Skeletal muscle satellite cell (primary cell): ENCODE measurements around the gene PACRGL. TPM values are rescaled to one million over a fixed set of nuclear protein-coding genes. Genes with fewer than 3 reads are reported as not detected.

Experiments used
- H3K27me3 ChIP-seq: 2 replicates; pipeline ENCODE4 v1.7.0; 2013; ENCODE audit warnings: low read length; ENCODE audit not compliant: control insufficient read depth, insufficient read depth
- H3K36me3 ChIP-seq: 2 replicates; pipeline ENCODE4 v1.7.0; 2013; ENCODE audit warnings: mild to moderate bottlenecking, control low read depth, low read length; ENCODE audit not compliant: insufficient read depth
- H3K4me1 ChIP-seq: 2 replicates; pipeline ENCODE4 v1.7.0; 2013; ENCODE audit warnings: low read length; ENCODE audit not compliant: control insufficient read depth, insufficient read depth
- H3K4me2 ChIP-seq: 2 replicates; pipeline ENCODE4 v1.7.0; 2013; ENCODE audit warnings: mild to moderate bottlenecking, low read length
- H3K4me3 ChIP-seq: 2 replicates; pipeline ENCODE4 v1.7.0; 2013; ENCODE audit warnings: low read length
- H3K9ac ChIP-seq: 2 replicates; pipeline ENCODE4 v1.7.0; 2013; ENCODE audit warnings: mild to moderate bottlenecking, low read depth, low read length, moderate library complexity
- H3K9me3 ChIP-seq: replicated peaks from 2 replicates; pipeline ENCODE4 v1.7.0; 2013; ENCODE audit warnings: mild to moderate bottlenecking, control low read depth, low read length
- total RNA-seq: library from RNA; depleted of rRNA; stranded (reverse); fragments of >200 nt; gene quantifications from 2 replicates; pipeline ENCODE4 v1.2.3, GENCODE V29; 2012; rRNA removed

The PACRGL gene
- 22.3 and 25.1 TPM in 2 replicates for total RNA-seq

GRCh38 chr4:20700007-20700761, at the start of gene PACRGL:
TSS of gene PACRGL (plus strand) at chr4:20700458. CDS start at chr4:20704482, 4,024 bp downstream.
- peaks cover 15% of the 10 kb centered on the region for H3K4me1 ChIP-seq
- H3K9ac ChIP-seq: peak within 1 kb of the TSS; percentile 92
- peak within 1 kb of the TSS; percentile 95 for H3K4me3 ChIP-seq
- peaks cover 8% of the 10 kb centered on the region for H3K36me3 ChIP-seq
- H3K4me2 ChIP-seq: peak within 1 kb of the TSS; percentile 84
- no peaks in the 10 kb centered on the region for H3K9me3 ChIP-seq
- peaks cover 3% of the 10 kb centered on the region for H3K27me3 ChIP-seq

- Histone ChIP-seq H3K4me1 (no peaks in the 10 kb centered on the region), H3K4me2 (no peak overlapping the region), H3K36me3 (no peaks in the 10 kb centered on the region), H3K9me3 (no peaks in the 10 kb centered on the region), H3K4me3 (no peak overlapping the region), H3K9ac (no peak overlapping the region), H3K27me3 (peaks cover 71% of the 10 kb centered on the region)
Measured at GRCh38 chr4:20652226-20652885, 47.9 kb upstream of the PACRGL start.

GRCh38 chr4:20658456-20658855, 41.8 kb upstream of the PACRGL start:
- H3K9me3 ChIP-seq: no peaks in the 10 kb centered on the region
- H3K36me3 ChIP-seq: no peaks in the 10 kb centered on the region
- H3K9ac ChIP-seq: no peak overlapping the region
- H3K4me2 ChIP-seq: no peak overlapping the region
- H3K27me3 ChIP-seq: peaks cover 49% of the 10 kb centered on the region
- no peak overlapping the region for H3K4me3 ChIP-seq
- H3K4me1 ChIP-seq: peaks cover 14% of the 10 kb centered on the region

GRCh38 chr4:20662851-20663250, 37.4 kb upstream of the PACRGL start:
- peaks cover 53% of the 10 kb centered on the region for H3K27me3 ChIP-seq
- H3K4me3 ChIP-seq: no peak overlapping the region
- no peak overlapping the region for H3K9ac ChIP-seq
- H3K4me1 ChIP-seq: peaks cover 14% of the 10 kb centered on the region
- H3K9me3 ChIP-seq: no peaks in the 10 kb centered on the region
- H3K36me3 ChIP-seq: no peaks in the 10 kb centered on the region
- peak overlapping the region; percentile 23 for H3K4me2 ChIP-seq

GRCh38 chr4:20666012-20666860, 34.0 kb upstream of the PACRGL start:
- Histone ChIP-seq H3K9me3 (no peaks in the 10 kb centered on the region), H3K9ac (no peak overlapping the region), H3K4me3 (no peak overlapping the region), H3K4me1 (peaks cover 14% of the 10 kb centered on the region), H3K36me3 (no peaks in the 10 kb centered on the region), H3K27me3 (peaks cover 45% of the 10 kb centered on the region), H3K4me2 (no peak overlapping the region)

- Histone ChIP-seq H3K4me1 (no peaks in the 10 kb centered on the region), H3K36me3 (no peaks in the 10 kb centered on the region), H3K27me3 (peaks cover 56% of the 10 kb centered on the region), H3K9me3 (no peaks in the 10 kb centered on the region), H3K9ac (no peak overlapping the region), H3K4me3 (no peak overlapping the region), H3K4me2 (no peak overlapping the region)
Measured at GRCh38 chr4:20672262-20672661, 28.0 kb upstream of the PACRGL start.

- Histone ChIP-seq H3K9me3 (no peaks in the 10 kb centered on the region), H3K36me3 (no peaks in the 10 kb centered on the region), H3K9ac (no peak overlapping the region), H3K27me3 (peaks cover 61% of the 10 kb centered on the region), H3K4me1 (peaks cover 5% of the 10 kb centered on the region), H3K4me2 (no peak overlapping the region), H3K4me3 (no peak overlapping the region)
Measured at GRCh38 chr4:20675786-20676185, 24.5 kb upstream of the PACRGL start.

GRCh38 chr4:20676501-20677197, 23.6 kb upstream of the PACRGL start:
- peaks cover 70% of the 10 kb centered on the region for H3K27me3 ChIP-seq
- no peaks in the 10 kb centered on the region for H3K36me3 ChIP-seq
- no peaks in the 10 kb centered on the region for H3K9me3 ChIP-seq
- H3K4me2 ChIP-seq: no peak overlapping the region
- H3K9ac ChIP-seq: no peak overlapping the region
- no peak overlapping the region for H3K4me3 ChIP-seq
- peaks cover 5% of the 10 kb centered on the region for H3K4me1 ChIP-seq

GRCh38 chr4:20678400-20678799, 21.9 kb upstream of the PACRGL start:
- Histone ChIP-seq H3K36me3 (no peaks in the 10 kb centered on the region), H3K4me1 (peaks cover 5% of the 10 kb centered on the region), H3K9me3 (no peaks in the 10 kb centered on the region), H3K4me2 (no peak overlapping the region), H3K9ac (no peak overlapping the region), H3K27me3 (peaks cover 67% of the 10 kb centered on the region), H3K4me3 (no peak overlapping the region)

- H3K36me3 ChIP-seq: no peaks in the 10 kb centered on the region
- peaks cover 5% of the 10 kb centered on the region for H3K4me1 ChIP-seq
- no peak overlapping the region for H3K4me3 ChIP-seq
- H3K27me3 ChIP-seq: peaks cover 65% of the 10 kb centered on the region
- H3K4me2 ChIP-seq: no peak overlapping the region
- H3K9ac ChIP-seq: no peak overlapping the region
- H3K9me3 ChIP-seq: no peaks in the 10 kb centered on the region
Measured at GRCh38 chr4:20679951-20680350, 20.3 kb upstream of the PACRGL start.

GRCh38 chr4:20680736-20681135, 19.5 kb upstream of the PACRGL start:
- Histone ChIP-seq H3K36me3 (no peaks in the 10 kb centered on the region), H3K9me3 (no peaks in the 10 kb centered on the region), H3K4me3 (no peak overlapping the region), H3K4me1 (peaks cover 5% of the 10 kb centered on the region), H3K27me3 (peaks cover 62% of the 10 kb centered on the region), H3K4me2 (no peak overlapping the region), H3K9ac (no peak overlapping the region)
